GM19239 (cell line): ENCODE data around the gene STK38.
"Not testable (repeated sequence)": the region's sequence is repeated elsewhere in the genome, so short reads cannot be mapped to it uniquely, and the experiment has no call there.

Experiments used
- DNase-seq: peaks from one replicate; pipeline ENCODE4 v3.0.0; 2011; ENCODE audit warnings: low spot score; ENCODE audit not compliant: insufficient read length
- FAIRE-seq: peaks from 2 replicates; lab custom pipeline; 2011; peaks lifted over from hg19 to GRCh38; lab: Jason Lieb, UNC

STK38 gene

DNA sequence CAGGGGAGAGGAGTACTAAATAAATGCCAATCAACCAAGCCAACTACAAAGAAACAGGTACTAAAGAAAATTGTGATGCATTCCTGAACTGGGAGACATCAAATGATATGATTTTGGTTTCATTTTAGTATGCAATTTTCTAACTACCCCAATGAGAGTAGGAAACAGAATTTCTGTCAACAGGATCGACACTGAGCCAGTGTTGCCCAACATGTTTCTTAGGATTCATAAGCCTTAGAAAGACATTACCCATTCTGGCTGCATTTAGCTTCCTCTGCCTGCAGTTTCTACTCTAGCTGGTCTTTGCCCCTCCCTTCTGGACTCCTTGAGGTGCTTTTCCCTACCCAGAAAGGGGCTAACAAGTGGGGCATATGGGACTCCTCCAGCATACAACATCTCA, 54.7 kb downstream of the STK38 start:
- DNase-seq (no peak), FAIRE-seq (no peak)

DNA sequence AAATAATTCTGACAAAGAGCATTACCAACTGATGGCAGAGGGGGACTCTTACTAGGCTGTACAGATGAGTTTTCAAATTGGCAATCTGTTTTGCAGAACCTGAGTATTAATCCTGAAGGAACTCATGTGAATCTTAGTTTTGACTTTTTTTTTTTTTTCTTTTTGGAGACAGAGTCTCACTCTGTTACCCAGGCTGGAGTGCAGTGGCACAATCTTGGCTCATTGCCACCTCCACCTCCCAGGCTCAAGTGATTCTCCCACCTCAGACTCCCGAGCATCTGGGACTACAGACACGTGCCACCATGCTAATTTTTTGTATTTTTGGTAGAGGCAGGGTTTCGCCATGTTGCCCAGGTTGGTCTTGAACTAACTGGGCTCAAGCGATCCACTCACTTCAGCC, 55.2 kb downstream of the STK38 start:
- no peak for DNase-seq
- no peak for FAIRE-seq

DNA sequence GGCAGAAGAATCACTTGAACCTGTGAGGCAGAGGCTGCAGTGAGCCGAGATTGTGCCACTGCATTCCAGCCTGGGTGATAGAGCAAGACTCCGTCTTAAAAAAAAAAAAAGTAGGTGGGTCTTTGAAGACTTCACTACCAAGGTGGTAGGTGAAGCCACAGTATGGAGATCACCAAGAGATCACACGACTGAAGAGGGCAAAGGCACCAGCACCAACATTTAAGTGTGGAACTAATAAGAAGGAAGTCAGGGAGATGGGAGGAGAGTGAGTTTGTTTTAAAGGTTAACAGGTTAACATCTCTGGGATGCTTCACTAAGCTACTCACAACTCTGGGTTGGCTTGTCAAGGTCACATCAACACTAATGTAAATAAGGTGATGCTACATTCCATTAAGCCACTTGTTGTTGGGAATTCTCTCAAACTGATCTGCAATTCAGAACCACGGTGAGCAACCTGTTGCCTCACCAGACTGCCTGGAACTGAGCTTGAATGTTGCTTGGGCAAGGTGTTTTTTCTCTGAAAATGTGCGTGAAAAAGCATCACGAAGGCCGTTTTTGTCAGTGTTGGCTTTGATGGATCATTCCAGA, 55.8 kb downstream of the STK38 start:
- DNase-seq (no peak), FAIRE-seq (no peak)

- FAIRE-seq (peak; percentile 11), DNase-seq (no peak)
Measured at GRCh38 chr6:36489426-36489825, 57.9 kb downstream of the STK38 start.

DNA sequence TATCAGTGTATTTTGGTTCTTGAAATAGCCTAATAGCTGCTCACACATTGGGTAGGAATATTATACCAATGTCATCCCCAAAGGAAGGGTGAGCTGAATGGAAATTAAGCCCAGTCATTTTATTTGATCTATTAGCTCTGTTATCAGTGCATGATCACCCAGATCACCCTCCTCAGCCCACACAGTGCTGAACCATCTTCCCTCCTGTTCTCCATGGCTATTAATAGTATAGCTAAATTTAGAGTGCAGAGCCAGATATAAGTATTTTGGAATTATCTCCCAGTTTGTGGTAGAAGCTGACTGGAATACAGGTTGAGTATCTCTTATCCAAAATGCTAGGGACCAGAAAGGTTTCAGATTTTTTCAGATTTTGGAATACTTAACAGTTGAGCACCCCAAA, 59.1 kb downstream of the STK38 start:
- no peak for DNase-seq
- FAIRE-seq: no peak

DNA sequence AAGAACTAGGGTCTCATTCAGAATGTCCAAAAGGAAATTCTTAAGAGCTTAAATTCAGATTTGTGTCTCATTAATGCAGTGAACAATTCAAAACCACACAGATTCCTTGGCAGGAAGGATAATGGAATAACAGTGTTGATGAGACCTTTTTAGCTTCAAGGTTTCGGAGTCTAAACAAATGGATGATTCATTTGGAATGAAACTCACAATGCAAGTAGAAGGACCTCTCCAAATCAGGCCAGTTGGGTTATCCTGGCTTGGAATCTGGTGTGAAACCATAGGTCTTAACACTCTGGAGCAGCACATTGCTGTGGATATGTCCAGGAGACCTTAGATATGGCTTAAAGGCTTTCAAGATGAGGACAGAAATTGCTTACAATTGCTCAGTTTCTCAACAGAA, 59.6 kb downstream of the STK38 start:
- FAIRE-seq: no peak
- no peak for DNase-seq

DNA sequence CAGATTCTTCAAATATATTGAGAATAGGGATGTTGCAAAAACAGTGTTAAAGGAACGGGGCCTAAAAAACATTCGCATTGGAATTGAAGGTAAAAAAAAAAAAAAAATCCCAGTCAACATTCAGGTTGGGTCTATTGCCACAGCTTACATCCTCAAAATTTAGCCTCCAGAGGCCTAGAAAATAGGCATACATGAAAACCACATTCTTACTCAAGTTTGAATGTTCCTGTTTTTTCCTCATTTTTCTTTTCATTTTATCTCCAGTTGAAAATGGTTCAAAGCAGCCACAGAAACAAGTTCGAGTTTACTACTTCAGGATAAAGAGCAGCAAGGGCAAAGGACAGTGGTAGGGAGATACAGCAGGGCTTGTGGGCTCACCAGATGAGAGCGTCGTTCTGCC, 62.5 kb downstream of the STK38 start:
- FAIRE-seq (no peak), DNase-seq (no peak)

DNA sequence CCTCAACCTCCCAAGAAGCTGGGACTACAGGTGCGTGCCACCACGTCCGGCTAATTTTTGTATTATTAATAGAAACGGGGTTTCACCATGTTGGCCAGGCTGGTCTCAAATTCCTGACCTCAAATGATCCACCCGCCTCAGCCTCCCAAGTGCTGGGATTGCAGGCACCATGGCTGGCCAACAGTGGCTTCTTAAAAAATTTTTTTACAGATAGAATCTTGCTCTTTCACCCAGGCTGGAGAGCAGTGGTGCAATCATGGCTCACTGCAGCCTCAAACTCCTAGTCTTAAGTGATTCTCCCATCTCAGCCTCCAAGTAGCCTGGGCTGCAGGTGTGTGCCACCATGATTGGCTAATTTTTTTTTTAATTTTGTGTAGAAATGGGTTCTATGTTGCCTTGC, 64.0 kb downstream of the STK38 start:
- FAIRE-seq, DNase-seq: not testable (repeated sequence)

DNA sequence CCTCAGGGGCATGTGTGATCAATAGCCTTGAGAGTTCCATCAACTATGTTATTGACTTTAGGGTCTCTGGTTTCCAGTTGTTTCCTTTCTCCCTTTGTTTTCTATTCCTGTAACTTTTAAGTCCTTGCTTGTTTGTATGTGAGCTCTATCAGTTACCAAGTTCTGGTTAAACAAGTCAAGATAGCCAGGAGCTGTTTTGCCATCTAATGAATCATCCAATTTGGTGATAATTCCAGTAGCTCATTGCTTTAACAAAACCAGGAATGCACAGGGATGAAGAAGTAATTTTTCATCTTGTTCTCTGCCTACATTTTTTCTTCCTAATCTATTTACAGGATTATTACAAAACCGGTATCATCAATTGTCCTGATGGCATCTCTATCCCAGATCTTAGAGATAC, 68.0 kb downstream of the STK38 start:
- FAIRE-seq: no peak
- DNase-seq: no peak

DNA sequence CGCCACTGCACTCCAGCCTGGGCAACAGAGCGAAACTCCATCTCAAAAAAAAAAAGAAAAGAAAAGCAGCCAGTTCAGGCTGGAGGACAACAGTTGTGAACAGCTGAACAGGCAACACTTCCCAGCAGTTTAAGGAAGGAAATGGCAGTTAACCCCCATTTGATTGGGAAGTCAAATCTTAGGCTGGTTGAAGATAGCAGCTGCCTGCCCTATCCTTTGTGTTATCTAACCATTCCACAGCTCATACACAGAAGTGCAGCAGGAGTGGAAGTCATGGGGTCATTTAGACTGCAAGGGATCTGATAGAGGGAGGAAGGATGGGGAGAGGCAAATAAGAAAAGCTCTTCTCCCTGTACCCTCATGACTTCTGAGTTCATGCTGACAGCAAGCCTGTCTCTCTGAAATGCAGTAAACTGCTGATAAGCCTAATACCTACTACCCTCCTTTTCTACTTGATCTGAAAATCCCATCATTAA, 69.2 kb downstream of the STK38 start:
- FAIRE-seq: no peak
- no peak for DNase-seq

DNA sequence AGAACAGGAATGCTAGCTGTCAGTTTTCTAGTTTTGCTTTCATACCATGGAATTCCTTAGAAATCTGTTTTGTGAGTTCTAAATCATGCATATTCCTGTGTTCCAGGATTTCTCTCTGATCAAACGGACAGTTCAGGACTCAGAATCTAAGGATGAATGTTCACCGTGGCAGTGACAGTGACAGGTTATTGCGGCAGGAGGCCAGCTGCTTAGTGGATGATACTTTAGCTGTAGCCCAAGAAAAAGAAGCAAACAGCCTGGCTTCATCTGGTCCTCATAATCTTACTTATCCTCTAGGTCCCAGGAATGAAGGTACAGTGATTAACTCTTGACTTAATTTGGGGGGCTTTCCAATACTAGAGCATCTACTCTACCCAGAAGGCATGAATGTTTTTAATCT, 77.3 kb downstream of the STK38 start:
- FAIRE-seq: no peak

GRCh38 chr6:36469148-36469661, 78.1 kb downstream of the STK38 start:
- FAIRE-seq: peak; percentile 37

More for the DNA sequence above, 77.3 kb downstream of the STK38 start:
- no peak for DNase-seq

DNA sequence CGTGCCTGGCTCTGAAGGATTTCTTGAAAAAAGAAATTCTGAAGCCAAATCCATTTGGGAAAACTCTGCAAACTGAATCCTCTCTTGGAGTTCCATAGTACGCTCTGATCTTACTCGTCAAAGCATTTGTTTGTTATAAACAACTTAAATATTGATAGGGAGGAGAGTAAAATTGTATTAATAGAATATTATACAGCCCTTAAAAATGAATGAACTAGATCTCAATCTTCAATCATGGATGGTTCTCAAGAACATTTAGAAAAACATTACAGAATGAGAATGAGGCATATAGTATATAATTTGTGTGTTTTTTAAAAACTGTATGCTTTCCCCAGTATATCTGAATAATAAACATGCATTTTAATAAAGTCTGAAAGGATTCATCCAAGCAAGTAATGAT, 79.7 kb downstream of the STK38 start:
- DNase-seq (no peak), FAIRE-seq (no peak)

More at GRCh38 chr6:36469148-36469661, 78.1 kb downstream of the STK38 start:
- DNase-seq: no peak

DNA sequence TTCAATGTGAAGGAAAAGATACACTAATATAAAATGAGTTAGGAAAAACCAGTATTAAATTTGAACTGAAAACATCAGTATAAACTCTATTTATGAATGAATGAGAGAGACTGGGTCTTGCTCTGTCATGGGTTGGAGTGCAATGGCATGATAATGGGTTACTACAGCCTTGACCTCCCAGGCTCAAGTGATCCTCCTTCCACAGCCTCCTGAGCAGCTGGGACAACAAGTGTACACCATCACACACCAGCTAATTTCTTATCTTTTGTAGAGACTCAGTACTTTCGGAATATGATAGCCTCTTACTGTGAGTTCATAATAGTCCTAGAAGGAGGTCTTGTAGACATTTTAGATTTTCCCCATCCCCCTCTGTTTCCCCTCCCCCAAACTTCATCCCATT, 83.0 kb downstream of the STK38 start:
- DNase-seq: no peak
- FAIRE-seq: peak; percentile 35

GRCh38 chr6:36463676-36464075, 83.6 kb downstream of the STK38 start:
- FAIRE-seq (no peak), DNase-seq (no peak)

DNA sequence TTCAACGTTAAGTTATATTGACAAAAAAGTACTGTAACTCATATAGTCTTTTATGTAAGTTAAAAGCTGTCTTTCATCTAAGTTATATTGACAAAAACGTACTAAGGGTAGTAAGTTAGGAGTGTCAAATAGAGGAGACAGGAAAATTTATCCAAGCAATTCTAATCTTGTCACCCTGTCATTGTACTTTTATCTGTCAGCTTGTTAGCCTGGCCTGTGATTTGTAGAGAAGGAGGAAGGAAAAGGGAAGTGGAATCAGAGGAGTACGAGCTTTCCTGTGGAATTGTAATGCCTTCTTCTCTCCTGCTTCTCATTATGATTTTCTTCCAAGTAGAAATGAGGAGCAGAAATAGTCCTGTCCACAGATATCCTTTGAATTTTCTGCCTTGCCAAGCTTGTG, 85.6 kb downstream of the STK38 start:
- peak; percentile 80 for FAIRE-seq
- DNase-seq: no peak

DNA sequence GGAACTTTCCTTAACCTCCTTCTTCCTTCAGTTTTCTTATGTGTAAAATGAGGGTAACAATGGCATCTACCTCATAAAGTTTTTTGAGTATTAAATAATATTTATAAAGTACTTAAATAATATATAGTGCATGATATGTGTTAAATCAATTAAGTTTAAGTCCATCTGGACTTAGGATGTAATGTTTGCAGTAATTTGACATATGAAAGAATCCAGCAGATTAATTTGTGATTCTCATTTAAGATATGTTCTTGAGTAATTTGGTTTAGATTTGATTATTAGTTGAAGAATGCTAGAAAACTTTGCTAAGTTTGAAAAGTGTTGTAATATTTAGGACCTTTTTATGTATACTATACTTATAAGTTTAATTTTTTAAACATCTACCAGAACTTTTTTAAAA, 86.4 kb downstream of the STK38 start:
- DNase-seq (no peak), FAIRE-seq (peak; percentile 77)

- FAIRE-seq (no peak), DNase-seq (no peak)
Measured at GRCh38 chr6:36459501-36459900, 87.8 kb downstream of the STK38 start.

DNA sequence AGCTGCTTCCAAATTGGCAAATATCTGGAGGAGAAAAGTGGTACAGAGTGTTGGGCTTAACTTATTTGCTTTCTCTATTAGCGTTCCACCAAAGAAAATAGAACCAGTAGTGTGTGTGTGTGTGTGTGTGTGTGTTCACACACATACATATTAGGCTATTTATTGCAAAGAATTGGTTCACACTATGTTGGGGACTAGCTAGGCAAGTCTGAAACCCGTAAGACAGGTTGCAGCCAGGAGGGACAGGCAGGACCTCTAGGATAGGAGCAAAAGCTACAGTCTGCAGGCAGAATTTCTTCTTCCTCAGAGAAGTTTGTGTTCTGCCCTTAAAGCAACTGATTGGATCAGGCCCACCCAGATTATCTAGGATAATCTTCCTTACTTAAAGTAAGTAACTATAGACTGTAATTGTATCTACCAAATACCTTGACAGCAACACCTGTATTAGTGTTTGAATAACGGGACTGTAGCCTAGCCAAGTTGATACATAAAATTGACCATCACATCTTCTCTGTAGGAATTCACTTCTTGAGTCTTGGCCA, 91.7 kb downstream of the STK38 start:
- FAIRE-seq (no peak), DNase-seq (no peak)

- not testable (repeated sequence) for FAIRE-seq, DNase-seq
Measured at GRCh38 chr6:36452897-36453296, 94.4 kb downstream of the STK38 start.

GRCh38 chr6:36449173-36449572, 98.1 kb downstream of the STK38 start:
- DNase-seq, FAIRE-seq: not testable (repeated sequence)

DNA sequence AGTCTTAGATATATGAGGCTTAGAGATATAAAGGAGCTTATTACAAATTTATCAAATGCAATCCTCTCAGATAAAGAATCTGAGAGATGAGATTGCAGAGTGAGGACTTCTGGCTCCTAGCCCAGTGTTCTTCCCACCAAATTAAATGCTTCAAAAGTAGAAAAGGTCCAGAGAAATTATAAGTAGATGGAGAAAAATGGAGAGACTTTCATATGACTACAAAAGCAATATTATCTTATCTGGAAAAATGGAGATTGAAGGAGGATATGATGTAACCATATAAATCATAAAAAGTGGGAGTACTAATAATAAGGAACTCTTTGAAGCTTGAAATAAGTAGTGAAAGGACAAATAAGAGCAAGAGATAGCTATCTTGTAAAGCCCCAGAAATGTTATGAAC, 101.7 kb downstream of the STK38 start:
- DNase-seq (no peak), FAIRE-seq (no peak)
